Measurements from ENCODE around the gene PIGS. TPM values are rescaled to one million over a fixed set of nuclear protein-coding genes. Genes with fewer than 3 reads are reported as not detected.
"Not testable (repeated sequence)": the region's sequence is repeated elsewhere in the genome, so short reads cannot be mapped to it uniquely, and the experiment has no call there.

Gene PIGS
- total RNA-seq, 1 experiment from 2014 or later: 64.2 TPM

GRCh38 chr17:28612936-28613872 lies 41.9 kb upstream of the PIGS start:
- no TSS peak for BruUV-seq (replicated peaks)
- POLR2A ChIA-PET (ENCODE audit: unreplicated experiment): interaction anchor here (0.5 kb wide), 1 partner anchor 33 kb away, joined by 4 read pairs; no protein-coding TSS in a partner anchor
- Histone ChIP-seq H3K4me1 (replicated peaks; ENCODE audit: insufficient read depth) (no peaks in the 10 kb centered on the region), H3F3A (ENCODE audit: insufficient read depth, low read depth) (peaks cover 9% of the 10 kb centered on the region), H3K27ac (no peak overlapping the region), H3K27me3 (ENCODE audit: insufficient read depth, low read depth) (no peaks in the 10 kb centered on the region), H2AFZ (no peak overlapping the region), H3K79me2 (ENCODE audit: low read depth) (no peaks in the 10 kb centered on the region), H3K9me3 (ENCODE audit: insufficient read depth, low read depth) (no peaks in the 10 kb centered on the region; the same call in 1 of the 2 replicates), H3K4me2 (no peak overlapping the region), H3K9me2 (ENCODE audit: insufficient read depth) (no peaks in the 10 kb centered on the region), H4K20me1 (ENCODE audit: insufficient read depth) (no peaks in the 10 kb centered on the region), H3K4me3 (no peak overlapping the region), H3K36me3 (ENCODE audit: low read depth) (peaks cover 15% of the 10 kb centered on the region)
- TF ChIP-seq EZH2 (IDR thresholded peaks at IDR 0.05; ENCODE audit: low read depth) (no peak), CTCF (conservative IDR thresholded peaks at IDR 0.05) (peak; percentile 66)
- intact Hi-C loops (cut with micrococcal nuclease; ENCODE audit: unreplicated experiment): loop anchor here (1.0 to 2.0 kb wide), 2 partner anchors 64 to 119 kb away; no protein-coding TSS in a partner anchor
- peak in 1 of 2 experiments; percentile 25 for DNase-seq
- CTCF ChIA-PET: interaction anchor here (0.6 kb wide), 1 partner anchor 60 kb away, joined by 11 read pairs; no protein-coding TSS in a partner anchor

- Histone ChIP-seq H3K9me3 (ENCODE audit: insufficient read depth, low read depth) (no peaks in the 10 kb centered on the region; the same call in 1 of the 2 replicates), H3K4me3 (no peak overlapping the region), H3F3A (ENCODE audit: insufficient read depth, low read depth) (peaks cover 9% of the 10 kb centered on the region), H3K9me2 (ENCODE audit: insufficient read depth) (no peaks in the 10 kb centered on the region), H3K27me3 (ENCODE audit: insufficient read depth, low read depth) (no peaks in the 10 kb centered on the region), H2AFZ (no peak overlapping the region), H3K79me2 (ENCODE audit: low read depth) (no peaks in the 10 kb centered on the region), H3K4me2 (no peak overlapping the region), H4K20me1 (ENCODE audit: insufficient read depth) (no peaks in the 10 kb centered on the region), H3K36me3 (ENCODE audit: low read depth) (peaks cover 15% of the 10 kb centered on the region), H3K27ac (no peak overlapping the region), H3K4me1 (replicated peaks; ENCODE audit: insufficient read depth) (no peaks in the 10 kb centered on the region)
- intact Hi-C loops (cut with micrococcal nuclease; ENCODE audit: unreplicated experiment): loop anchor here (2.0 kb wide), 1 partner anchor 64 kb away; no protein-coding TSS in a partner anchor
- no TSS peak for BruUV-seq (replicated peaks)
- ChIA-PET CTCF (no interaction called here), POLR2A (ENCODE audit: unreplicated experiment) (no interaction called here)
- no peak for TF ChIP-seq CTCF (conservative IDR thresholded peaks at IDR 0.05)
- TF ChIP-seq EZH2 (IDR thresholded peaks at IDR 0.05; ENCODE audit: low read depth): no peak
- no peak for DNase-seq
Measured at GRCh38 chr17:28612531-28612930, 41.2 kb upstream of the PIGS start.

- POLR2A ChIA-PET (ENCODE audit: unreplicated experiment): interaction anchor here (0.7 kb wide), 1 partner anchor 1072 kb away, joined by 4 read pairs; no protein-coding TSS in a partner anchor
- TF ChIP-seq CTCF (conservative IDR thresholded peaks at IDR 0.05) (no peak), EZH2 (IDR thresholded peaks at IDR 0.05; ENCODE audit: low read depth) (no peak)
- CTCF ChIA-PET: no interaction called here
- intact Hi-C loops (cut with micrococcal nuclease; ENCODE audit: unreplicated experiment): no loop called here
- no peak overlapping the region for H3K4me3 ChIP-seq
- H3K36me3 ChIP-seq (ENCODE audit: low read depth): 0 out of 2 replicates have a peak, but pooled peaks cover 4% of the 10 kb centered on the region
- no peaks in the 10 kb centered on the region for H3K79me2 ChIP-seq (ENCODE audit: low read depth)
- peaks cover 9% of the 10 kb centered on the region for H3F3A ChIP-seq (ENCODE audit: insufficient read depth, low read depth)
- H2AFZ ChIP-seq: no peak overlapping the region
- no peak overlapping the region for H3K4me2 ChIP-seq
- H3K27me3 ChIP-seq (ENCODE audit: insufficient read depth, low read depth): no peaks in the 10 kb centered on the region
- no peaks in the 10 kb centered on the region for H4K20me1 ChIP-seq (ENCODE audit: insufficient read depth)
- H3K9me3 ChIP-seq (ENCODE audit: insufficient read depth, low read depth): no peaks in the 10 kb centered on the region; the same call in 1 of the 2 replicates
- H3K27ac ChIP-seq: no peak overlapping the region
- no TSS peak for BruUV-seq (replicated peaks)
- no peak for DNase-seq
- no peaks in the 10 kb centered on the region for H3K4me1 ChIP-seq (replicated peaks; ENCODE audit: insufficient read depth)
- no peaks in the 10 kb centered on the region for H3K9me2 ChIP-seq (ENCODE audit: insufficient read depth)
Measured at GRCh38 chr17:28610376-28610775, 39.1 kb upstream of the PIGS start.

GRCh38 chr17:28604031-28604430 lies 32.7 kb upstream of the PIGS start:
- POLR2A ChIA-PET (ENCODE audit: unreplicated experiment): not testable (repeated sequence)

More at GRCh38 chr17:28604031-28604430, 32.7 kb upstream of the PIGS start:
- H3K4me3 ChIP-seq; H3K4me2 ChIP-seq; CTCF ChIA-PET; H3K9me2 ChIP-seq (ENCODE audit: insufficient read depth); H4K20me1 ChIP-seq (ENCODE audit: insufficient read depth); BruUV-seq (replicated peaks); H3K4me1 ChIP-seq (replicated peaks; ENCODE audit: insufficient read depth); H3K27ac ChIP-seq; intact Hi-C loops (cut with micrococcal nuclease; ENCODE audit: unreplicated experiment); H3K27me3 ChIP-seq (ENCODE audit: insufficient read depth, low read depth); H3K36me3 ChIP-seq (ENCODE audit: low read depth); H3K79me2 ChIP-seq (ENCODE audit: low read depth); H2AFZ ChIP-seq; DNase-seq; H3K9me3 ChIP-seq (ENCODE audit: insufficient read depth, low read depth): not testable (repeated sequence)
- peaks cover 24% of the 10 kb centered on the region for H3F3A ChIP-seq (ENCODE audit: insufficient read depth, low read depth)

Measured in PC-9 (cell line).